T-helper 1 cell treated with Interleukin-12 subunit alpha and Interleukin-12 subunit beta and Interleukin-4 antibody, amounts not matched to agents 30 ng/mL and 1 ng/mL, for 36 hours (primary cell): ENCODE results near the gene TSPAN31. TPM values are rescaled to one million over a fixed set of nuclear protein-coding genes. Genes with fewer than 3 reads are reported as not detected.
"Not testable (repeated sequence)": the region's sequence is repeated elsewhere in the genome, so short reads cannot be mapped to it uniquely, and the experiment has no call there.

Experiments
- intact Hi-C: fragments of 100-400 bp; cut with micrococcal nuclease; formaldehyde crosslinking; loops from one replicate; pipeline ENCODE4 v1.15.1; 2024
- total RNA-seq: library from RNA; stranded (reverse); gene quantifications from 2 replicates; pipeline ENCODE4 v1.2.3, GENCODE V29; 2022

The TSPAN31 gene
- total RNA-seq, result 25.4 and 29.4 TPM in 2 replicates

DNA sequence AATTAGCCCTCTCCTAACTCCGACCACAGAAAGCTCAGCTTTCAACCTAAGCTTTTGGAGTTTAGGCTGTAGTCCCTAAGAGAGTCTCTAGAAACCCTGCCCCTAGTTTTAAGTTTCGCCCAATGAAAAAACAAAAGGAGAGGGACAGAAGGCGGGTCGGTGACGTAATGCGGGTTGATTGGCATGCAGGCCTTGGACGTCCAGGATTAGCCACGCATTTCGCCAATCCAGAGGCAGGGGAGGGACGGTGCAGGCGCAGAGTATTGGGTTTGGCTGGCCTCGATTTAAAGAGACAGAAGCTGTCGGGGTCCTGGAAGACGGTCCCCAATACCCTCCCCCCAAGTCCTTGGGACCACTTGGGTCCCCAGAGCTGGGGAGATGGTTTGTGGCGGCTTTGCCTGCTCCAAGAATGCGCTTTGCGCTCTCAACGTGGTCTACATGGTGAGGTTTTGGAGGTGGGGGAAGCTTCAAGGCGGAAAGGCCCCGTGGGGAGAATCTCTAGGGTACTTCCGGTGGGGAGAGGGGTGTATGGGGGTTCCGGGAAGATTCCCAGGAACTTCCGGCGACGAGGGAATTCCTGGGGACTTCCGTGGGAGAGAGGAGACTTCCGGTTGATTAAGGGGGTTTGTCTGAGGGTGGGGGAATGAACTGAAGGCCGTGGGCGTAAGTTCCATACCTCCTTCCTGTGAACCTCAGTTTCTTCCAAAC is at the start of gene TSPAN31:
Gene TSPAN31 (plus strand): TSS at position 263 of the 708 bp plus-strand sequence. CDS start 116 bp downstream, at position 379.
- intact Hi-C loops, result loop anchor here (1.0 to 5.0 kb wide), 11 partner anchors 7 to 1058 kb away; partner anchors contain the start of genes CDK4, CTDSP2, DCTN2 and EEF1AKMT3

GRCh38 chr12:57695770-57696432 is 48.9 kb upstream of the TSPAN31 start:
- intact Hi-C loops, result no loop called here

DNA sequence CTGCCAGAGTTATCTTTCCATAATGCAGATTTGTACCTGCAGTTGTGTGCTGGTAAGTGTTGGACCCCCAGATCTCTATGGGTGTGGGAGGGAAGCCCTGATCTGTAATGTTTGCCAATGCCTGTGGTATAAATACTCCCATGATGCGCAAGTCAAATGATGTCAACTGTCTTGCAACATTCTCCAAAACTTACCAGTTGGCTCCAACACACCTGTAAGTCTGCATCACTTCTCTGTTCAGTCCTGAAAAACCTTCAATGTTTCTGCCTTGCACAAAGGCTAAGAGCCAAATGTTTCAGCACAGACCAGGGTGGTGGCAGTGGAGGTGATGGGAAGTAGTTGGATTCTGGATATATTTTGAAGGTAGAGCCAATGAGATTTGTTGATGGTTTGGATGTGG is 47.8 kb upstream of the TSPAN31 start:
- intact Hi-C loops, result no loop called here

DNA sequence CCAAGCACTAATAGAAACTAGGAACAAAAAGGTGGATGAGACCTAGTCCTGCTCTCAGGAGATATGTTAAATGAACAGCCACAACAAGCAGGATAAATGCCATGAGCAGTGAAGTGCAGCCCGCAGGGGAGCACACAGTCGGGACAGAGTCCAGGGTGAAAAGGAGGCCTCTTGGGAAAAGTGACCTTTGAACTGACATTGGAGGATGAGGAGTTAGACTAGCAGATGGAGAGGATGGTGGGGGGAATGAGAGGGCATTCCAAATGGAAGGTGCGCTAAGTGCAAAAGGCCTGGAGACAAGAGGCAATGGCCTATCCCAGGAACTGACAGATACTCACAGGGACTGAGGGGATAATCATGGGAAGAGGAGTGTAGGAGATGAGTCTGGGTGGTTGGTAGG is 46.4 kb upstream of the TSPAN31 start:
- intact Hi-C loops, result no loop called here

DNA sequence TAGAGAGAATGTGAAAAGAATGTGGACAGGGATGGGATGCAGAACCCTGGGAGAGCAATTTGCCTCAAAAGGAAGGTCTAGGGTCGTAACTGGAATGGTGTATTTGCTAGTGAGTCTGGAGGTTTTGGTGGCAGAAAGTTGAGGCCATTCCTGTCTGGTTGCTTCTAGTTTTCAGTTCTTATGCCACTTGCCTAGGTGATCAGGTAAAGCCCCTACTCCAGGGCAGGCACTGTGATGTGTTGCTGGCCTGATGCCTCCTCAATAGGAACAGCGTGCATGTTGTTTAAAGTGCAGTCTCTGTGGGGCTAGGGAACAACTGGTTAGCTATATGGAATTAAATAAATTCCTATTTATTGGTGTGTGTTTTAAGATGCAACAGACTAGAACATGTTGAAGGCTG is 44.5 kb upstream of the TSPAN31 start:
- intact Hi-C loops, result no loop called here

GRCh38 chr12:57707250-57707649 is 37.6 kb upstream of the TSPAN31 start:
- intact Hi-C loops, result no loop called here

- intact Hi-C loops, result no loop called here
These were observed 36.5 kb upstream of the TSPAN31 start for GRCh38 chr12:57708296-57708695.

- intact Hi-C loops, result no loop called here
These were observed 32.1 kb upstream of the TSPAN31 start for GRCh38 chr12:57712701-57713100.

- intact Hi-C loops, result no loop called here
These were observed 31.6 kb upstream of the TSPAN31 start for GRCh38 chr12:57713209-57713608.

DNA sequence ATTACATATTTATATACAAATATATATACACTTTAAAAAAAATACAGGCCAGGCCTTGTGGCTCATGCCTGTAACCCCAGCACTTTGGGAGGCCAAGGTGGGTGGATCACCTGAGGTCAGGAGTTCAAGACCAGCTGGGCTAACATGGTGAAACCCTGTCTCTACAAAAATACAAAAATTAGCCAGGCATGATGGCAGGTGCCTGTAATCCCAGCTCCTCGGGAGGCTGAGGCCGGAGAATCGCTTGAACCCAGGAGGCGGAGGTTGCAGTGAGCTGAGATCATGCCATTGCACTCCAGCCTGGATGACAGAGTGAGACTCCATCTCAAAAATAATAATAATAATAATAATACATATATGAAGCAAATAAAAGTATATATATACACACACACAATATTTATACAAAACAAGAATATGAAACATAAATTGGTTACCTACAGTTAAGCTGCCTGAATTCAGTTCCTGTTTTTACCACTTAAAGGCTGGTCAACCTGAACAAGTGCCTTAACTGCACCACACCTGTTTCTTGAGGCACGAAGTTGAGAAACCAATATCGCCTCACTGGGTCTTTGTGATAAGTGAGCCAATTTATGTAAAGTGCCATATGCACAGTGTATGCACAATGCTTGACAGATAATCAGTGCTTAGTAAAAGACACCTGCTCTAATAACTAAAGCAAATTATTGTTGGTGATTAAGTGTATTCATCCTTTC is 29.6 kb upstream of the TSPAN31 start:
- intact Hi-C loops, result not testable (repeated sequence)

GRCh38 chr12:57715786-57716185 is 29.1 kb upstream of the TSPAN31 start:
- intact Hi-C loops, result no loop called here

DNA sequence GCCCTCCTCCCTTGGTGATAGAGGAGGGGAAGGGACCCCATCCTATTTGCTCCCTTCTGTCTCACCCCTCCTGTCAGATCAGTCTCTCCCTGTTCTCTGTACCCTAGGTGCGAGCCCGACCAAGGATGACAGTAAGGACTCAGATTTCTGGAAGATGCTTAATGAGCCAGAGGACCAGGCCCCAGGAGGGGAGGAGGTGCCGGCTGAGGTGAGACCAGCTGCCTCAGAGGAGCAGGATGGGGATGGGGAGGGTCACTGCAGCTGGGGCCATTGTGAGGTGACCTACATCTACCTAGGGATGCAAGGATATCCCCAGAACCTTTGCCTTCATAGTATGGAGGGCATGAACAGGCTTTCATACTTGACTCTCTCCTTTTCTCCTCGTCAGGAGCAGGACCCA is 28.5 kb upstream of the TSPAN31 start:
- intact Hi-C loops, result no loop called here

- intact Hi-C loops, result no loop called here
These were observed 27.7 kb upstream of the TSPAN31 start for GRCh38 chr12:57717131-57717530.

DNA sequence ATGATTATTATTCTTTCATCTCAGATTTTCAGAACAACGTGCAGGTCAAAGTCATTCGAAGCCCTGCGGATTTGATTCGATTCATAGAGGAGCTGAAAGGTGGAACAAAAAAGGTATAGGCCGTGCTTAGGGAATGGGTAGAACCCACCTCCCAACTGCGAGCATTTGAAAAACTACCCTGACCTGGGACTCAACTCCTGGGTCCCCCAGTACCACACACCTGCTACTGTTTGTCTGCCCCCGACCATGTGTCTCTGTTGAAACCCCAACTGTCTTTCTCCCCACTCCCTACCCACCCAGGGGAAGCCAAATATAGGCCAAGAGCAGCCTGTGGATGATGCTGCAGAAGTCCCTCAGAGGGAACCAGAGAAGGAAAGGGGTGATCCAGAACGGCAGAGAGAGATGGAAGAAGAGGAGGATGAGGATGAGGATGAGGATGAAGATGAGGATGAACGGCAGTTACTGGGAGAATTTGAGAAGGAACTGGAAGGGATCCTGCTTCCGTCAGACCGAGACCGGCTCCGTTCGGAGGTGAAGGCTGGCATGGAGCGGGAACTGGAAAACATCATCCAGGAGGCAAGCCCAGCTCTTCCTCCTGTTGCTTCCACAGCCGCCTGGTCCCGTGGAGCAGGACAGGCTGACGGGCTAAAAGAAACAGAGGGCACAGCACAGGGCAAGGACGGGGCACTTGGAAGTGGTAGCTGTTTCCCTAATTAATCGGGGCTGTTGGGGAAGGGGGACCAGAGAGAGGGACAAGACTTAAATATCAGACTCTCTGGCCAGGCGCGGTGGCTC is 26.8 kb upstream of the TSPAN31 start:
- intact Hi-C loops, result no loop called here

DNA sequence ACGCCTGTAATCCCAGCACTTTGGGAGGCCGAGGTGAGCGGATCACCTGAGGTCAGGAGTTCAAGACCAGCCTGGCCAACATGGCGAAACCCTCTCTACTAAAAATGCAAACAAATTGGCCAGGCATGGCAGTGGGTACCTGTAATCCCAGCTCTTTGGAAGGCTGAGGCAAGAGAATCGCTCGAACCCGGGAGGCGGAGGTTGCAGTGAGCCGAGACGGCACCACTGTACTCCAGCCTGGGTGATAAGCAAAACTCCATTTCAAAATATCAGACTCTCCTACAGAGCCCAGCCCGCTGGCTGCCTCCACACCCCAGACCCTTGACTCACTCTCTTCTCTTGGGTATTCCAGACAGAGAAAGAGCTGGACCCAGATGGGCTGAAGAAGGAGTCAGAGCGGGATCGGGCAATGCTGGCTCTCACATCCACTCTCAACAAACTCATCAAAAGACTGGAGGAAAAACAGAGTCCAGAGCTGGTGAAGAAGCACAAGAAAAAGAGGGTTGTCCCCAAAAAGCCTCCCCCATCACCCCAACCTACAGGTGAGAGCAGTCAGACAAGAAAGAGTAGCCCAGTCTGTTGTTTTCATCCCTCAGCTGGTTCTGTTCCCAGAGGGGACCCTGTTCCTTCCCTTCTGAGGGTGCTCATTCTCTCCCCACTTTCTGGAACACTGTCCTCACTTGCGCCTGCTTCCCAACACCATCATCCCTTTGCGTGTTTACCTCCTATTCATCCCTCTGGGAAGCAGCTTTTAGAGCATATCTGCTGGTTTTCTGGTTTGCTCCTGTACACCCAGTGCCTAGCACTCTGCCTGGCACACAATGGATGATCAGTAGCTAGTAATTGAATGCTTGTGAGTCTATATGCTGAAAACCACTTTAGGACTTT is 26.0 kb upstream of the TSPAN31 start:
- intact Hi-C loops, result no loop called here

DNA sequence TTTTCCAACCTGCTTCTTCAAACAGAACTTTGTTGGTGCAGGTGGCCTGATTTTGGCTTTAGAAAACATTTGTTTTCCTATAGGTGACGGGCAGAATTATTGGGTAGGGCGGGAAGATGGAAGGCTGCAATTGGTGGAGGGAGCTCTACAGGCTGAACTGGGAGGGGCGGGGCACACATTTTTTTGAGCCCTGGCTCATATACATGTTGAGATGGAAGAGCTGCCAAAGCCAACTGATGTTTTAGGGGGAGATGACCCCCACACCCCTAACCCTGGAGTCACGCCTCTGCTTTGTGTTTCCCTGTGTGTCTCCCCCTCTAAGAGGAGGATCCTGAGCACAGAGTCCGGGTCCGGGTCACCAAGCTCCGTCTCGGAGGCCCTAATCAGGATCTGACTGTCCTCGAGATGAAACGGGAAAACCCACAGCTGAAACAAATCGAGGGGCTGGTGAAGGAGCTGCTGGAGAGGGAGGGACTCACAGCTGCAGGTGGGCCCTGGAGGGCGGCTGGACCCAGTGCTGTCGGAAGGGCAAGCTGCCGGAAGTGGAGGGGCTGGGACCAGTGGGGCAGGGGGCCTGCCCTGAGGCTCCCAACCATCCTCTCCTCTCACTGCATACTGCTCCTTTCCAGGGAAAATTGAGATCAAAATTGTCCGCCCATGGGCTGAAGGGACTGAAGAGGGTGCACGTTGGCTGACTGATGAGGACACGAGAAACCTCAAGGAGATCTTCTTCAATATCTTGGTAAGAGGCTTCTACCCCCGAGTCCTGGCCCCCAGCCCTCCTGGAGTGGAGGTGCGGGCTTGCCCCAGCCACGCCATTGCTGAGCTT is 24.8 kb upstream of the TSPAN31 start:
- intact Hi-C loops, result no loop called here

DNA sequence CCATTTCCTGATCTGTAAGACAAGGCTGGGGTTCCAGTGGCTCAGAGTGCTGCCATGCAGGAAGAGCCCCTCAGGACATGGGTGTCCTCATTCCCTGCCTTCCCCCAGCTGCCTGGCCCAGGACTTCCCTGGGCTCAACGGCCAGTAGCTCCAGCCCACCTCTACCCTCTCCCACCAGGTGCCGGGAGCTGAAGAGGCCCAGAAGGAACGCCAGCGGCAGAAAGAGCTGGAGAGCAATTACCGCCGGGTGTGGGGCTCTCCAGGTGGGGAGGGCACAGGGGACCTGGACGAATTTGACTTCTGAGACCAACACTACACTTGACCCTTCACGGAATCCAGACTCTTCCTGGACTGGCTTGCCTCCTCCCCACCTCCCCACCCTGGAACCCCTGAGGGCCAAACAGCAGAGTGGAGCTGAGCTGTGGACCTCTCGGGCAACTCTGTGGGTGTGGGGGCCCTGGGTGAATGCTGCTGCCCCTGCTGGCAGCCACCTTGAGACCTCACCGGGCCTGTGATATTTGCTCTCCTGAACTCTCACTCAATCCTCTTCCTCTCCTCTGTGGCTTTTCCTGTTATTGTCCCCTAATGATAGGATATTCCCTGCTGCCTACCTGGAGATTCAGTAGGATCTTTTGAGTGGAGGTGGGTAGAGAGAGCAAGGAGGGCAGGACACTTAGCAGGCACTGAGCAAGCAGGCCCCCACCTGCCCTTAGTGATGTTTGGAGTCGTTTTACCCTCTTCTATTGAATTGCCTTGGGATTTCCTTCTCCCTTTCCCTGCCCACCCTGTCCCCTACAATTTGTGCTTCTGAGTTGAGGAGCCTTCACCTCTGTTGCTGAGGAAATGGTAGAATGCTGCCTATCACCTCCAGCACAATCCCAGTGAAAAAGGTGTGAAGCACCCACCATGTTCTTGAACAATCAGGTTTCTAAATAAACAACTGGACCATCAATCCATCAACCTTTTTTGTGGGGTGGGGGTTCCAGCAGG is 23.9 kb upstream of the TSPAN31 start:
- intact Hi-C loops, result no loop called here

DNA sequence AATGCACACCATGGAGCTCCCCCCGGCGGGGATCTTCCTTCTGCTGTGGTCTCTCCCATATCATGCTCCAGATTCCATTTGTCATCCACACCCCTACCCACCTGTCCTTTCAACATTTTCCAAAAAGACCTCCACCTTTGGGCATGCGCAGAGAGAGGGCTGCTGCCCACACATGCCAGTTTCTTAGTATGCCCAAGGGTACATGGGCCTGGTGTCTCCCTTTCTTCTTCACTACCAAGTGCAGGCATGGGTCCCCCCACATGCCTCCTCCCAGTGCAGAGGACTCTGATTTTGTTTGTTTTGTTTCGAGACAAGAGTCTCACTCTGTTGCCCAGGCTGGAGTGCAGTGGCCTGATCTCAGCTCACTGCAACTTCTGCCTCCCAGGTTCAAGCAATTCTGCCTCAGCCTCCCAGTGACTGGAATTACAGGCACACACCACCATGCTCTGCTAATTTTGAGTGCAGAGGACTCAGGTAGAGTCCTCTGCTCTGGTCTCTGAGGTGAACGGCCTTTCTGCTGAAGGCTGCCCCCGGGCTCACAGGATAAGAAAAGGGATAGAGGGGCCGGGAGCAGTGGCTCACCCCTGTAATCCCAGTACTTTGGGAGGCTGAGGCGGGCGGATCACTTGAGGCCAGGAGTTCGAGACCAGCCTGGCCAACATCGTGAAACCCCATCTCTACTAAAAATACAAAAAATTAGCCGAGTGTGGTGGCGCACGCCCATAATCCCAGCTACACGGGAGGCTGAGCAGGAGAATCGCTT is 22.8 kb upstream of the TSPAN31 start:
- intact Hi-C loops, result not testable (repeated sequence)
